ENCODE results near the gene AEBP2. TPM values are rescaled to one million over a fixed set of nuclear protein-coding genes. Genes with fewer than 3 reads are reported as not detected.

The AEBP2 gene
- total and polyA plus RNA-seq, 2 donors: 21.2 to 33.0 TPM

DNA sequence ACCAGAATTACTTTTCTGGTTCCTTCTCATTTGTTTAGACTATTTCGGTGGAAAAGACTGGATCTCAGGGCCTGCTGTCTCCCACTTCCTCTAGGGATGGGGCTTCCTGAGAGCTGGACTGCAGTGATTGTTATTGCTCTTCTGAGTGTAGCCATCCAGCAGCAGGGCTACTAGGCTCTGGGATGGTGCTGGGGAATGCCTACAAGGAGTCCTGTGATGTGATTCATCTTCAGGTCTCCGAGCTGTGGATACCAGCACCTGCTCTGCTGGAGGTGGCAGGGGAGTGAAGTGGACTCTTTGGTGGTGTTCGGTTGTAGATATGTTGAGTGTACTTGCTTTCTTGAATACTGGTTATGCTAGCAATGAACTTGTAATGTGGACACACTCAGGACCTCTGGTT lies 42.7 kb downstream of the AEBP2 start:
- Histone ChIP-seq H3K27me3 (ENCODE audit: control insufficient read depth in 2 of 2, insufficient read depth in 1 of 2, low read length in 1 of 2) (no peaks in the 10 kb centered on the region), H3K4me3 (ENCODE audit: low read length in 2 of 2) (no peak overlapping the region), H3K27ac (ENCODE audit: low read depth in 1 of 2, low read length in 1 of 2) (no peak overlapping the region), H3K9me3 (ENCODE audit: control insufficient read depth in 2 of 2, insufficient read depth in 1 of 2, low read length in 1 of 2) (peaks cover 0 to 3% of the 10 kb centered on the region in 2 donors), H3K36me3 (ENCODE audit: control insufficient read depth in 2 of 2, insufficient read depth in 2 of 2, low read length in 1 of 2) (peaks cover 16 to 23% of the 10 kb centered on the region in 2 donors), H3K4me1 (ENCODE audit: control insufficient read depth in 2 of 2, insufficient read depth in 2 of 2, low read length in 2 of 2) (peaks cover 0 to 8% of the 10 kb centered on the region in 2 donors)
- WGBS: 98% methylated on average over 3 of the region's 3 CpGs
- no peak for DNase-seq (ENCODE audit: low read depth in 6 of 9, low spot score in 9 of 9)

DNA sequence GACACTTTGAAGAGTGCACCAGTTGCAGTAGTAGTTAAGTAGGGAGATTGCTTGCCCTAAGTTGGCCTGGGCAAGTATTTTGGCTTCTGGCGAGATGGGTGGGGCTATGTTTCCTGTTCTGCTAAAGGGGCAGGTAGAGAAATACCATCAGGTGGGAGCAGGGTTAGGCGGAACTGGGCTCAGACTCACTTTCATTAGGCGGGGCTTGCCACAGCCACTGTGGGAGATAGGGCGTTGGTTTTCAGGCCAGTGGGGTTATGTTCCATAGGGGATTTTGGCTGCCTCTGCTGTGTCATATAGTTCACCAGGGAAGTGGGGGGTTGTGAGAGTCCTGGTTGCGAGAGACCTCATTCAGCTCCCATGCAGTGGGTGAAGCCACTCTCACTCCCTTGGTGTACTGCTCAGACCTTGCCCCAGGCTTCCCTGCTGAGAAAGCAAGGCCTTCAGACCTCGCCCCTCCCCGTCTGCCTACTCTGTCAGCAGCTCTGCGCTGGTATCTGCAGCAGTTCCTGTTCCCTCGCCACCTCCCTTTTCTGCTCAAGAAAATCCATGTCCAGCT lies 43.3 kb downstream of the AEBP2 start:
- H3K27ac ChIP-seq (ENCODE audit: low read depth in 1 of 2, low read length in 1 of 2): no peak overlapping the region
- H3K27me3 ChIP-seq (ENCODE audit: control insufficient read depth in 2 of 2, insufficient read depth in 1 of 2, low read length in 1 of 2): no peaks in the 10 kb centered on the region
- H3K4me1 ChIP-seq (ENCODE audit: control insufficient read depth in 2 of 2, insufficient read depth in 2 of 2, low read length in 2 of 2): peaks cover 0 to 8% of the 10 kb centered on the region in 2 donors
- peak in 3 of 9 donors; percentile 4 to 28 (median 13) for DNase-seq (ENCODE audit: low read depth in 6 of 9, low spot score in 9 of 9)
- WGBS: 94% methylated on average over 9 of the region's 9 CpGs
- H3K9me3 ChIP-seq (ENCODE audit: control insufficient read depth in 2 of 2, insufficient read depth in 1 of 2, low read length in 1 of 2): peaks cover 0 to 3% of the 10 kb centered on the region in 2 donors
- H3K4me3 ChIP-seq (ENCODE audit: low read length in 2 of 2): no peak overlapping the region
- H3K36me3 ChIP-seq (ENCODE audit: control insufficient read depth in 2 of 2, insufficient read depth in 2 of 2, low read length in 1 of 2): peaks cover 16 to 23% of the 10 kb centered on the region in 2 donors

DNA sequence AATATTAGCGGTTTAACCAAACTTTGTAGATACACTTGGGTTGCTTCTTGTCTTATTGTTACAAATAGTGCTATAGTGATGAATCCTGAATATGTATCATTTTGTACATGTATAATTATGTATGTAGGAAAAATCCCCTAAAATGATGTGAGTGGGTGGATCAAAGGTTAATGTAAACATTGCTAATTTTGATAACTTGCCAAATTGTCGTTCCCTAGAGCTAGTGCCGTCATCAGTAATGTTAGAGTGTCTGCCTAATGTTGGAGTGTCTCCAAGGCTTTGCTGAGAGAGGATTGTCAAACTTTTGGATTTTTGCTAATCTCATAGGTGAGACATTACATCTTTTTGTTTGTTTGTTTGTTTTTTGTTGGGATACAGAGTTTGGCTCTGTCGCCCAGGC lies 44.4 kb downstream of the AEBP2 start:
- Histone ChIP-seq H3K4me1 (ENCODE audit: control insufficient read depth in 2 of 2, insufficient read depth in 2 of 2, low read length in 2 of 2) (peaks cover 0 to 8% of the 10 kb centered on the region in 2 donors), H3K27ac (ENCODE audit: low read depth in 1 of 2, low read length in 1 of 2) (no peak overlapping the region), H3K4me3 (ENCODE audit: low read length in 2 of 2) (no peak overlapping the region), H3K36me3 (ENCODE audit: control insufficient read depth in 2 of 2, insufficient read depth in 2 of 2, low read length in 1 of 2) (peaks cover 16 to 25% of the 10 kb centered on the region in 2 donors), H3K27me3 (ENCODE audit: control insufficient read depth in 2 of 2, insufficient read depth in 1 of 2, low read length in 1 of 2) (no peaks in the 10 kb centered on the region), H3K9me3 (ENCODE audit: control insufficient read depth in 2 of 2, insufficient read depth in 1 of 2, low read length in 1 of 2) (peaks cover 0 to 3% of the 10 kb centered on the region in 2 donors)
- 94% methylated on average over 4 of the region's 4 CpGs for WGBS
- no peak for DNase-seq (ENCODE audit: low read depth in 6 of 9, low spot score in 9 of 9)

DNA sequence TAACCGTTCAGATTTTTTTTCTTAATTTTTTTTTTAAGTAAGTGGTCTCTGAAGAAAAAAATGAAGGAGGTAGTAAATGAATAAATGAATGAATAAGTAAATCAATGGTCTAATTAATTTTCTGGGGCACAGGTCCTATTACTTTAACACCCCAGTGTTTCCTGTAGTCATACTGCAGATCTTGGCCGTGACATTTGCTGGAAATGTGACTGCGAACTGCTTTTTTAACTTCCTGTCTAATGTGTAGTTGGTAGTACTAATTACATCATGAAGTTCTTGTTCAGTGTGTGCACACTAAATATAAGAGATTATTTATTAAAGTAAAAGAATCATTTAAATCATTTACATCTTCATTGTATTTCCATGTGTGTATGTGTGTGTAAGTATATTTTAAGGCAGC lies 45.4 kb downstream of the AEBP2 start:
- 91% methylated on average over 3 of the region's 3 CpGs for WGBS
- Histone ChIP-seq H3K4me3 (ENCODE audit: low read length in 2 of 2) (no peak overlapping the region), H3K4me1 (ENCODE audit: control insufficient read depth in 2 of 2, insufficient read depth in 2 of 2, low read length in 2 of 2) (peaks cover 0 to 8% of the 10 kb centered on the region in 2 donors), H3K36me3 (ENCODE audit: control insufficient read depth in 2 of 2, insufficient read depth in 2 of 2, low read length in 1 of 2) (peaks cover 16 to 19% of the 10 kb centered on the region in 2 donors), H3K27me3 (ENCODE audit: control insufficient read depth in 2 of 2, insufficient read depth in 1 of 2, low read length in 1 of 2) (no peaks in the 10 kb centered on the region), H3K9me3 (ENCODE audit: control insufficient read depth in 2 of 2, insufficient read depth in 1 of 2, low read length in 1 of 2) (no peaks in the 10 kb centered on the region), H3K27ac (ENCODE audit: low read depth in 1 of 2, low read length in 1 of 2) (no peak overlapping the region)
- peak in 1 of 9 donors; percentile 16 for DNase-seq (ENCODE audit: low read depth in 6 of 9, low spot score in 9 of 9)

DNA sequence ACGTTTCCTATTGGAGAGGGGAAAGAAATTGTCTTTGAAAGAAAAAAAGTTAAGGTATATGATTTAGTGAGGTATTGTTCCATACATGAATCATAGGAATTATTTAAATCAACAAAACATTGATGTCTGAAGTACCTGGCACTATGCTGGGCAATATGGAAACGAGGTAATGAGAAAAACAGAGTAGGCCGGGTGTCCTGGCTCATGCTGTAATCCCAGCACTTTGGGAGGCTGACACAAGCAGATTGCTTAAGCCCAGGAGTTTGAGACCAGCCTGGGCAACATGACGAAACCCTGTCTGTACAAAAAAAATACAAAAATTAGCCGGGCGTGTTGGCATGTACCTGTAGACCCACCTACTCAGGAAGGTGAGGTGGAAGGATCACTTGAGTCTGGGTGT lies 45.9 kb downstream of the AEBP2 start:
- H3K36me3 ChIP-seq (ENCODE audit: control insufficient read depth in 2 of 2, insufficient read depth in 2 of 2, low read length in 1 of 2): peaks cover 16 to 17% of the 10 kb centered on the region in 2 donors
- peaks cover 0 to 8% of the 10 kb centered on the region in 2 donors for H3K4me1 ChIP-seq (ENCODE audit: control insufficient read depth in 2 of 2, insufficient read depth in 2 of 2, low read length in 2 of 2)
- H3K4me3 ChIP-seq (ENCODE audit: low read length in 2 of 2): no peak overlapping the region
- H3K27ac ChIP-seq (ENCODE audit: low read depth in 1 of 2, low read length in 1 of 2): no peak overlapping the region
- H3K27me3 ChIP-seq (ENCODE audit: control insufficient read depth in 2 of 2, insufficient read depth in 1 of 2, low read length in 1 of 2): no peaks in the 10 kb centered on the region
- DNase-seq (ENCODE audit: low read depth in 6 of 9, low spot score in 9 of 9): no peak
- 95% methylated on average over 6 of the region's 6 CpGs for WGBS
- no peaks in the 10 kb centered on the region for H3K9me3 ChIP-seq (ENCODE audit: control insufficient read depth in 2 of 2, insufficient read depth in 1 of 2, low read length in 1 of 2)

DNA sequence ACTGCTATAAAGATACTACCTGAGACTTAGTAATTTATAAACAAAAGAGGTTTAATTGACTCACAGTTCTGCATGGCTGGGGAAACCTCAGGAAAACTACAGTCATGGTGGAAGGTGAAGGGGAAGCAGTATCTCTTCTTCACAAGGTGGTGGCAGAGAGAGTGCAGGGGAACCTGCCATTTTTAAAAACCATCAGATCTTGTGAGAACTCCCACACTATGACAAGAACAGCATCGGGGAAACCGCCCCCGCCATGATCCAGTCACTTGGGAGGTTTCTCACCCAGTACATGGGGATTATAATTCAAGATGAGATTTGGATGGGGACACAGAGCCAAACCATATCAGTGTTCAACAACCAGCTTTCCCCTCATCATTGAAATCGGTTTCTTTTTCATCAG lies 49.9 kb downstream of the AEBP2 start:
- Histone ChIP-seq H3K4me1 (ENCODE audit: control insufficient read depth in 2 of 2, insufficient read depth in 2 of 2, low read length in 2 of 2) (no peaks in the 10 kb centered on the region), H3K27me3 (ENCODE audit: control insufficient read depth in 2 of 2, insufficient read depth in 1 of 2, low read length in 1 of 2) (no peaks in the 10 kb centered on the region), H3K9me3 (ENCODE audit: control insufficient read depth in 2 of 2, insufficient read depth in 1 of 2, low read length in 1 of 2) (no peaks in the 10 kb centered on the region), H3K4me3 (ENCODE audit: low read length in 2 of 2) (no peak overlapping the region), H3K27ac (ENCODE audit: low read depth in 1 of 2, low read length in 1 of 2) (no peak overlapping the region), H3K36me3 (ENCODE audit: control insufficient read depth in 2 of 2, insufficient read depth in 2 of 2, low read length in 1 of 2) (peaks cover 6 to 22% of the 10 kb centered on the region in 2 donors)
- 96% methylated on average over 4 of the region's 4 CpGs for WGBS
- DNase-seq (ENCODE audit: low read depth in 6 of 9, low spot score in 9 of 9): no peak

DNA sequence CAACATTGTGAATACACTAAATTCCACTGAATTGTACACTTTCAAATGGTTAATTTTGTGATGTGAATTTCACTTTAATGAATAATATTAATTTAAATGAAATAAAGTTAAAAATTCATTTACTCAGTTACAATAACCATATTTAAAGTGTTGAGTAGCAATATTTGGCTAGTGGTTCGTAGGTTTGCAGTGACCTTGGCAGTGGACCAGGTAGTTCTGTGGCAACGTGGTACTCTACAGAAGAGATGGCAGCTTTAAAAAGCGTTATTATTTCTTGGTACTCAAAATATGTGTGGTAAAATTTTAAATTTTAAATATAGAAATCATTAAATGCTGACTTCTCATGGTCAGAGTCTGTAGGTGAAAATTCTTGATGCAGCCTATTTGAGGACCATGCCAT lies 51.6 kb downstream of the AEBP2 start:
- no peak for DNase-seq (ENCODE audit: low read depth in 6 of 9, low spot score in 9 of 9)
- Histone ChIP-seq H3K27me3 (ENCODE audit: control insufficient read depth in 2 of 2, insufficient read depth in 1 of 2, low read length in 1 of 2) (no peaks in the 10 kb centered on the region), H3K36me3 (ENCODE audit: control insufficient read depth in 2 of 2, insufficient read depth in 2 of 2, low read length in 1 of 2) (peaks cover 13 to 32% of the 10 kb centered on the region in 2 donors), H3K9me3 (ENCODE audit: control insufficient read depth in 2 of 2, insufficient read depth in 1 of 2, low read length in 1 of 2) (no peaks in the 10 kb centered on the region), H3K27ac (ENCODE audit: low read depth in 1 of 2, low read length in 1 of 2) (no peak overlapping the region), H3K4me1 (ENCODE audit: control insufficient read depth in 2 of 2, insufficient read depth in 2 of 2, low read length in 2 of 2) (no peaks in the 10 kb centered on the region), H3K4me3 (ENCODE audit: low read length in 2 of 2) (no peak overlapping the region)
- WGBS: 97% methylated on average over 3 of the region's 3 CpGs

DNA sequence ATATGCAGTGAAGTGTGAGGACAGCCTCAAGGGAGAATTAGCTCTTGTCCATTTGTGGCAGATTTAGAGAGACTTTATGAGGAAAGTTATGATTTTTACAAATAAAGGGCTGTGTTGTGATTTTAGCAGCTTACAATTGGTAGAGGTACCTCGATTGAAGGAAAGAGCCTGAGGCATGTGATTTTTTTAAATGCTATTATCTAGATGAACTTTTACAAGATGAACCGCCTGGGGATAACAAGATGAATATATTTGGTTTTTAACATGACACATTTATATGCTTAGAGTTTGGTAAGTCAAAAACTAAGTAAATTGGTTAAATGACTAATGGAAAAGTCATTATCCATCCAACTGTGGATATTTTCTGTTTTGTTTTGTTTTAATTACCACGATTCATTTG lies 52.6 kb downstream of the AEBP2 start:
- no peak for DNase-seq (ENCODE audit: low read depth in 6 of 9, low spot score in 9 of 9)
- Histone ChIP-seq H3K9me3 (ENCODE audit: control insufficient read depth in 2 of 2, insufficient read depth in 1 of 2, low read length in 1 of 2) (no peaks in the 10 kb centered on the region), H3K4me1 (ENCODE audit: control insufficient read depth in 2 of 2, insufficient read depth in 2 of 2, low read length in 2 of 2) (no peaks in the 10 kb centered on the region), H3K4me3 (ENCODE audit: low read length in 2 of 2) (no peak overlapping the region), H3K27me3 (ENCODE audit: control insufficient read depth in 2 of 2, insufficient read depth in 1 of 2, low read length in 1 of 2) (no peaks in the 10 kb centered on the region), H3K27ac (ENCODE audit: low read depth in 1 of 2, low read length in 1 of 2) (no peak overlapping the region), H3K36me3 (ENCODE audit: control insufficient read depth in 2 of 2, insufficient read depth in 2 of 2, low read length in 1 of 2) (peaks cover 13 to 35% of the 10 kb centered on the region in 2 donors)
- WGBS: 97% methylated on average over 3 of the region's 3 CpGs

DNA sequence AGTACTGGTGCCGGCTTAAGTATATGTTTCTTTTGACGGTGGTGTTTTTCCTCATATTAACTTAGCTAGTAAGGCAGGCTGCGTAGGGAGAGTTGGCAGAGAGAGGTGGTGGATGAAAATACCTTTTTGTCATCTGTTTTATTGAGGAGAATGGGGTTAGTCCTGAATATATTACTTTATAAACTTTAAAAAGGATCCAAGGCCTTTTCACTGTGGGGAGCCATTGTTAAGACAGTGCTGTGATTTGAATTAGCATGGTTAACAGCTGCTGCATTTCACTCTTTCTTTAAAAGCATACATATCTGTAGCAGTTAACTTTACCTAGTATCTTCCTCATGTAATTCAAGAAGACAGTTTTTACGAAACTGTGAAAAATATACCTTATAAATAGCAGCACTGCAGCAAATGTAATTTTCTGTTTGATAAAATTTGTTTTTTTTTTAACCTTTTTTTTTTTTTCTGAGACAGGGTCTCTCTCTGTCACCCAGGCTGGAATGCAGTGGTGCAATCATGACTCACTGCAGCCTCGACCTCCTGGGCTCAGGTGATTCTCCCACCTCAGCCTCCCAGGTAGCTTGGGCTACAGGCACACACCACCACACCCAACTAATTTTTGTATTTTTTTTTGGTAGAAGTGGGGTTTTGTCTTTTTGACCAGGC lies 57.1 kb downstream of the AEBP2 start:
- Histone ChIP-seq H3K4me3 (ENCODE audit: low read length in 2 of 2) (no peak overlapping the region), H3K27me3 (ENCODE audit: control insufficient read depth in 2 of 2, insufficient read depth in 1 of 2, low read length in 1 of 2) (no peaks in the 10 kb centered on the region), H3K9me3 (ENCODE audit: control insufficient read depth in 2 of 2, insufficient read depth in 1 of 2, low read length in 1 of 2) (no peaks in the 10 kb centered on the region), H3K27ac (ENCODE audit: low read depth in 1 of 2, low read length in 1 of 2) (no peak overlapping the region), H3K4me1 (ENCODE audit: control insufficient read depth in 2 of 2, insufficient read depth in 2 of 2, low read length in 2 of 2) (no peaks in the 10 kb centered on the region), H3K36me3 (ENCODE audit: control insufficient read depth in 2 of 2, insufficient read depth in 2 of 2, low read length in 1 of 2) (peaks cover 19 to 41% of the 10 kb centered on the region in 2 donors)
- 97% methylated on average over 5 of the region's 5 CpGs for WGBS
- DNase-seq (ENCODE audit: low read depth in 6 of 9, low spot score in 9 of 9): no peak

All from thymus (tissue), 11 donors.